Measurements from ENCODE around the gene TMA16.
"Not testable (repeated sequence)": the region's sequence is repeated elsewhere in the genome, so short reads cannot be mapped to it uniquely, and the experiment has no call there.

Gene TMA16

DNA sequence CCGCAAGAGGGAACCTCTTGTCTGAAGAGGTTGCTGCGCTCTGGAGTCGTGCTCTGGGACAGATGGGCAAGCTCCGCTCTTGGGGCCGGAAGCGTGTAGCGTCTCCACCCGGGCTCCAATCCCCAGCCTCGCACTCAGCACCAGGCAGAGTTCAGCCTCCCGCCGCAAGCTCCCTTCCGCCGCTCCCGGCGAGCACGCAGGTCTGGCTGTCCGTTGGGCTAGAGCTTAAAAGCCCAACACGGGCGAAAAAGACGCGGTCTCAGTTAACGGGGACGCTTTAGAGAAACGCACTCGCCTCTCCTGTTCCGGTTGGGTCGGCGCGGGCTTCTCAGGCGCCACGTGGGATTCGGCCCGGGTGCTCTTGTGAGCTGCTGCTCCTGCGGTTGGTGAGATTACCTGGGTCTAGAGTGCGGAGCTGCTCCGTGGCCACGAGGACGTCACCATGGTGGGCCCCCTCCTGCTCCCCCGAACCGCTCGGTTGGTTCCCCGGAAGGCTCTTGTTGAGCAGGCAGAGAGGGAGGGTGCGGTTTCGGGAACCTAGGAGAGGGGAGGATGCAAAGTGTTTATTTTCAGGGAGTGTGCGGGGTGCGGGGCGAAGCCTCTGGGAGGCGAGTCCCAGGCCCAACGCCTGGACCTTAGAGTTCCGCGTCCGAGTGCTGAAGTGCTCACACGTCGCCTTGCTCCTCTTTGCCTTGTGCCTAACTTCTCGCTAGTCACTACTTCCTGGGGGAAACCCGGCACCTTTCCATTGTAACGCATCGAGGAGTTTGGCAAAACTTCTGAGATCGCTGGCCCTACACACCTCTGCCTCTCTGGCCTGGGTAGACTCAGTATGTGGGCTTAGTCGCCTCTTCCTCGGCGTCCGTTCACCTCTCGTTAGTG is at the start of gene TMA16:
TSS of gene TMA16 (plus strand) at position 331 of the 882 bp plus-strand sequence. CDS start at position 443, 112 bp downstream.
- peak; percentile 94 for DNase-seq

DNA sequence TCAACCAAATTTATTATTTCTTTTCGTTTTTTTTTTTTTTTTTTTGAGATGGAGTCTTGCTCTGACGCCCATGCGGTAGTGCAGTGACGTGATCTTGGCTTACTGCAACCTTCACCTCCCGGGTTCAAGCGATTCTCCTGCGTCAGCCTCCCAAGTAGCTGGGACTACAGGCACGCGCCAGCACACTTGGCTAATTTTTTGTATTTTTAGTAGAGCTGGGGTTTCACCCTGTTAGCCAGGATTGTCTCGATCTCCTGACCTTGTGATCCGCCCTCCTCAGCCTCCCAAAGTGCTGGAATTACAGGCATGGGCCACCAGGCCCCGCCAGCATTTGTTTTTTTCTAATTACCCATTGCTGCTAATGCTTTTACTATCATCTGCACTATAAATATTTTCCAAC is 47.5 kb upstream of the TMA16 start:
- DNase-seq: not testable (repeated sequence)

DNA sequence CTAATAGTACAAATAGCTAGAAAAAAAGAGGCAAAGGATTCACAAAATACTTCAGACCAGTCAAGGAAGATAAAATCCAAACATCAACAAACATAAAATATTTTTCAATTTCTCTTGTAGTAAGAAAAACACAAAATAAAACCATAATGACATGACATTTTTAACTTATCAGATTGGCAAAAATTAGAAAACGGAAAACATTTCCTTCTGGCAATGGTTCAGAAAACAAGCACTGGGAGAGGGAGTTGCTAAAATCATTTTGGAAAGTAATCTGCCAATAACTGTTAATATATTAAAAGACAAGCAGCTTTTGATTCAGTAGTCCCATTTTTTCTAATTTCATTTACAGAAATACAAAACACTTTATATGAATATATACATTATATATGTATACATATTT is 47.0 kb upstream of the TMA16 start:
- DNase-seq: no peak

DNA sequence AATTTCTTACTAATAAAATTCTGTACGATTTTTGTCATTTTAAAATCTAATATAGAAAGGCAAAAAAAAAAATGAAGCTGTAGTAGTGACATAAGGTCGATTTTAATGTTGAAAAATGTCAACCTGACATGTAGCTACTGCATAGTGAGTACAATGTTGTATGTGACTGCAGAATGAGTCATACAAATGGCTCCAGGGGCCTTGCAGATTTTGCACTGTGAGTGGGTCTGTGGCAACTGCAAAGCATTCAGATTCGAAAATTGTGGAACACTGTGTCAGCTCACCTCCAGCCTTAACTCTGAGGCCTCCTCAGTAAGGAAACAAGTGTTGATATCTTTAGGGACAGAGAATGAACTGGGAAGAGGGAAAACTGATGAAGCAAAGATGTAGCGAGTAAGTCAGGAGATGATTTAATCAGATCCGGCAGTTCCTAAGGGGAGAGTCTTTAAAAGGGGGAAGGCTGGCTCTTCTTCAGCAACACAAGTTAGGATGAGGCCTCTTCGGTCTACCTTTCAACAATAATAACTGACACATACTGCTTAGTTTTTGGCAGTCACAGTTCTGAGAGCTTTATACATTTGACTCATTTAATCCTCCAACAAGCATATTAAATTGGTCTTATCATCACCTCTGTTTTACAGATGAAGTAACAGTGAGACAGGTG is 45.8 kb upstream of the TMA16 start:
- no peak for DNase-seq

DNA sequence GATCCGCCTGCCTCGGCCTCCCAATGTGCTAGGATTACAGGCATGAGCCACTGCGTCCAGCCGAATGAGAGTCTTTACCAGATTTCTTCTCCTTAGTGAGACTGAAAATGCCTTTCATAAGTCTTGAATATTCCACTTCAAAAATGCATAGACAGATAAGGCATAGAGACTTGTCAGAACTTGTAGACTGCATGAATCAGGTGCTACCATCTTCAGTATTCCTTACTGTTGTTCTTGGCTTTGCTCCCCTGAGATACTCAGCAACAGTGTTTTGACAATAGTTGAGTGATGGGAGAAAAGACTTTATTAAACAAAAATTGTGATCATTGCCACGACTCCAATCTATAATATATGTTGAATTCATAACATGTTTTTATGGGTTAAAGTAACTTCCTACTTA is 31.9 kb upstream of the TMA16 start:
- DNase-seq: no peak

DNA sequence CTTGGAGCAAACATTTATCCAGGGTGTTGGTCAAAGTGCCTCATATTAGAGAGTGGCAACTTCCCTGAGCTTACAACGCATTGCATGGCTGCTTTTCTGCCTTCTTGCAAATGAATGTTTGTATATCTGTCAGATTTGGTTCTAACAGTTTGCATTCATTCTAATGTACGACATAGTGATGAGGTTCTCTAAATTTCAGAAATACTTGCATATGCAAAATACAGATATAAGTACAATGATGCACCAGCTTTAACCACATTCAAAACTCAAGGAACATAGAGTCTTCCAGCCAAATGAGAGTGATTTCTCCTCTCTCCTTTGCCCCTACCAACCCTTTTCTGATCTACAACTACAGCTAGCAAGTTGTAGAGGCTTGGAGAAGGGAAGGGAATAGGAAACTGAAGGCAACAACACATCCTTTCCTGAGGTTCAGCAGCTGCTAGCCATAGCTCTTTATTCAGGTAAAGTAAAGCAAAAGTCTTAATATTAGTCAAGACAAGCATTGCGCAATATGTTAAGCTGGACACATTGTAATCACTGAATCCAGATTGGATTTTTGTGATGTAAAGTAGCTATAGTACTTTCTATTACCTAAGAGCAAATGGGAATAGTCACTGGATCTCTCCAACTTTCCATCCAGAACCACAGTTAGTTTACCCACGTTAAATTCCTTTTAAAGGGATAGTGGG is 27.3 kb upstream of the TMA16 start:
- DNase-seq: no peak

DNA sequence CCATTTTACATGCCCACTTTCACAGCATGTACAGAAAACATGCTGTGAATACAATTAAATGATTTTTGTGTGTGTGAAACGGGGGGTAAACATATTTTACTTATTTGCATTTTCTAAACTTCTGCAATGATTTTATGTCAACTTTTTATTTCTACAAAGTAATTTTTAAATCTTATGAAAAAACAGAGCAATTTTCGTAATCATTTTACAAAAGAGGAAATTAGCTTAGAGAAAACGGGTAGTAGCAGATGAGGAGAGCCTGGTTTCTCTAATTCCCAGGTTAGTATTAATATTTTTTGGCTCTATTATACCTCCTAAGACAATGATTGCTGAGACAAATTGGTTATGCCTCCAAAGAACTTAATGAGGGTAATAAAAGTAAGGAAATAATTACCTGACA is 24.1 kb upstream of the TMA16 start:
- DNase-seq: no peak

DNA sequence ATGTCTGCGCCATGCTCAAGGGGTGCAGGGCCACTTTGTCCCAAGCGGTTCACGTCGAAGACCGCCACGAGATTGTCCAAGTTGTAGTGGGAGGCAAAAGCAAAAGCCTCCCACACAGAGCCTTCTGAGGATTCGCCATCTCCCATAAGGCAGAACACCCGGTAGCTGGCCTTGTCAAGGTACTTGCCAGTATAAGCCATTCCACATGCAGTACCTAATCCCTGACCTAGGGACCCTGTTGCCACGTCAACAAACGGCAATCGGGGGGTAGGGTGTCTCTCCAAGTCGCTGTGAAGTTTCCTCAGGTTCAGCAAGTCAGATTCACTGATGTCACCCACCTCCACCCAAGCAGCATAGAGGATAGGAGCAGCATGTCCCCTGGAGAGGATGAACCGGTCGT is 21.4 kb upstream of the TMA16 start:
- DNase-seq: no peak

DNA sequence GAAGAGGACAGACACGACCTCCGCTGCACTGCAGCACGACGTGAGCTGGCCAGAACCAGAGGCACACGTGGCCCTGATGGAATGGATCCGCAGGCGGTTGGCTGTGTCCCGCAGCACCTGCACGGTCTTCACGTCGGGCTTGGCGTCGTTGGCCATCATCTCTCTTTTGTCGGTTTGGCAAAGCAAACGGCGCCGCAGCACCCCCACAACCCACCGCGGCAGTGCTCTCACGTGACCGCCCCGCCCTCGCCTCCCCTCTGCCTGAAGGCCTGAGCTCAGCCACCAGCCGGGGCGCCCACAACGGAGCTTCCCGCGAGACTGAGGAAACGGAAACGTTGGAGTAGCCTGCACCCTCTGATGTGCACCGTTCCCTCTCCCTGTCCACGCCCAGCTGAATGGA is 20.9 kb upstream of the TMA16 start, which contains the start of gene TKTL2:
TSS of gene TKTL2 (minus strand) at position 179 of the 400 bp plus-strand sequence. CDS start at position 159, 20 bp downstream.
- no peak for DNase-seq

DNA sequence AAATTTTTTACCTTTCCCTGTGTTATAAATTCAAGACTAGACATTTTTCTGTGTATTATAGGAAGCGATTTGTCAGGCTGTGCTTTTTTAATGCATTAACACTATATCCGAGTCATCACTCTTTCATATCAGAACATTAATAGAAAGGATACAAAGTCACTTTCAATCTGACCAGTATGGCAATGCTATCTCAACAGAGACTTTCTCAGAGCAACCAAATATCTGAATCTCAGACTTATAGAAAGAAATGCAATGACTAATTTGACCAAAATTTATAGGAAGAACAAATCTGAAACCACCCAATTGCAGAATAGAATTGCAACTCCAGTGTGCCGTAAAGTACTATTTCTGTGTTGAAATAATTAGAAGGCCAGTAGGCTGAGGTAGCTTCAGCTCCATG is 20.5 kb upstream of the TMA16 start:
- no peak for DNase-seq

DNA sequence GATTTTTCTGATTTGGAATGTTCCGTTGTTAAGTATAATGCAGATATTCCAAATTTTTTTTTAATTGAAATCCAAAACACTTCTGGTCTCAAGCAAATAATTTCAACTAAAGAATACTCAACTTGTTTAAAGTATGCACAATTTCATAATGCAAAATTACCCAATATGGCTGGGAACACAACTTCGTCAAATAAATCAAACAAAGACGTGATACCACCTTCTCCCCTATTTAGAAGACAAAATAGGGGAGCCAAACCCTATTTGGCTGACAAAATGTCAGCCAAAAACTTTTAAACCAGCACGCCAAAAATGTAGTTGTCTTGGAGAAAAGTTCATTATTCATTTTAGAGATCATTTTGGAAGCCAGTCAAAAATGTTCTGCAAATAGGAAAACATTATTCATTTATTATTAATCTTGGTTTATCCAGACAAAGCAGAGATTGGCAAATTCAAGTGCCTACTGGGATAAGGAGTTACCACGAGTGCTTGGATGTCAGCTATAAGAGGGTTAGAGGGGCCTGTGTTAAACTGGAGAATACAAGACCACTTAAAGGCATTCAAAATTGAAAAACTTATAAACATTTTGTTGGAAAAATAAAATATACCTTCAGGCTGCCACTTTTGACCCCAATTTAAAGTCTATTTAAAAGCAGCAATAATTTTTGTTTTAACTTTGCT is 17.6 kb upstream of the TMA16 start:
- DNase-seq: no peak

DNA sequence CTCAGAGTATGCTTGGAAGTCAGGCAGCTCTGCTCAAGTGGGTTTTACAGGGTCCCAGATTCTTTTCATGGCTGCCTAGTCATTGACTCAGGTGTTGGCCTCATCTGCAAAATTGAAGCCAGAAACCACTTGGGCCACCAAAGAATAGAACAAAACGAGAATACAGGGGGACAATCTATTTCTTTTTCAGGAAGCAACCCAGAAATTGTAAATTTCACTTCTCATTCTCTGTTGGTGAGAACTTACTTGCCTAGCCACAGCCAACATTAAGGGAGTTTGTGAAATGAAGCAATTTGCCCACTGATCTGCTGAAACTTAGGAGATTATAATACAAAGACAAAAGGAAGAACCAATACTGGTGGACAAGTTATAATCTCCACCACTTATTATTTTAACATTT is 12.3 kb upstream of the TMA16 start:
- DNase-seq: no peak

DNA sequence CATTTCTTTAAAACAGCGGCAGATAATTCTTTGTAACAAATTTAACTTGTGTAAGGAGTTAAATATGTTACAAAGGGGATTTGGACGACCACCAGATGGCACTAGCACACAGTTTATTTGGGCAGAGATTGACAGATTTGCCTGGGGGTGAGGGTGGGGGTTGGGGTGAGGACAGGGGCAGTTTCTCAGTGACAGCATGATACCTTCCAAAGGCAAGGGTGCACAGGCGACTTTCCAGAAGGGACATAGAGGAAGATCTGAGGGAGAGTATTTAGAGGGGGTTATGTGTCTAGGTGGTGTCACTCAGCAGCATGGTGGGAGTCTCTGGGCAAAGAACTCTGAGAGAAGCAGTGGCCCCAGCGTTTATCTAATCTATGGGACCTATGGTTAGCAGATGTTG is 9.6 kb upstream of the TMA16 start:
- DNase-seq: peak; percentile 72

DNA sequence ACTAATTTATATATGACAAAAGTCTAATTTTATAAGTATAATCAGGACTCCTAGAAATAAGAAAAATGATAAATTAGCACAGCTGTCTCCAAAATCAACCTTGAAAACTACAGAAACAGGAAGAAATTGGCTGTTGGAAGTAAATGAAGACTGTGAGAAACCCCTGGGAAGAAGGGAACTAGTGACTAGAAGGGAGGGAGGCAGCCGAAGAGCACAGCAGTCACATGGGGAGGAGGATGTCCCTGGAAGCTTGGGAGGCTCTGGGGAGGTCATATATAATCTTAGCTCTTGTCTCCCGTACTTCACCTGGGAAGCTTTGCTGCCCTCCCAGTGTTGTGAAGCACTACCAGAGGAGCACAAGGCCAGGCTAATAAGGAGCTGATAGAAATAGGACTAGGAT is 8.9 kb upstream of the TMA16 start:
- no peak for DNase-seq

DNA sequence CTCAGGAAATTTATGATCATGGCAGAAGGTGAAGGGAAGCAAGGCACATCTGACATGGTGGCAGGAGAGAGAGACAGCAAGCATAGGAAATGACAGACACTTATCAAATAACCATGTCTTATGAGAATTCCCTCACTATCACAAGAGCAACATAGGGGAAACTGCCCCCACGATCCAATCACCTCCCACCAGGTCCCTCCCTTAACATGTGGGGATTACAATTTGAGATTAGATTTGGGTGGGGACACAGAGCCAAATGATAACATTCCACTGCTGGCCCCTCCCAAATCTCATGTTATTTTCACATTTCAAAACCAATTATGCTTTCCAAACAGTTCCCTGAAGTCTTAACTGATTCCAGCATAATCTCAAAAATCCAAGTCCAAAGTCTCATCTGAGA is 8.2 kb upstream of the TMA16 start:
- DNase-seq: peak; percentile 65

DNA sequence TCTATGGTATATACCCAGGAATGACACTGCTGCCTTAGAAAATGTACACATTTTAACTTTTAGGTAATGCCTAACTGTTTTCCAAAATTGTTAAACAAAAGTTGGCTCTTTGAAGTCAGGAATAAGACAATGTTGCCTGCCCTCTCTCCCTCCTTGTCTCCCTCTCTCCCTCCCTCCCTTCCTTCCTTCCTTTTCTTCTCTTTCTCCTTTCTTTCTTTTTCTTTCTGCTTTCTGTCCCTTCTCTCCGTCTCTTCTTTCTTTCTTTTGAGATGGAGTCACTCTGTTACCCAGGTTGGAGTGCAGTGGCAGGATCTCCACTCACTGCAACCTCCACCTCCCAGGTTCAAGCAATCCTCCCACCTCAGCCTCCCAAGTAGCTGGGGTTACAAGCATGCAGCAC is 4.6 kb upstream of the TMA16 start:
- DNase-seq: no peak

DNA sequence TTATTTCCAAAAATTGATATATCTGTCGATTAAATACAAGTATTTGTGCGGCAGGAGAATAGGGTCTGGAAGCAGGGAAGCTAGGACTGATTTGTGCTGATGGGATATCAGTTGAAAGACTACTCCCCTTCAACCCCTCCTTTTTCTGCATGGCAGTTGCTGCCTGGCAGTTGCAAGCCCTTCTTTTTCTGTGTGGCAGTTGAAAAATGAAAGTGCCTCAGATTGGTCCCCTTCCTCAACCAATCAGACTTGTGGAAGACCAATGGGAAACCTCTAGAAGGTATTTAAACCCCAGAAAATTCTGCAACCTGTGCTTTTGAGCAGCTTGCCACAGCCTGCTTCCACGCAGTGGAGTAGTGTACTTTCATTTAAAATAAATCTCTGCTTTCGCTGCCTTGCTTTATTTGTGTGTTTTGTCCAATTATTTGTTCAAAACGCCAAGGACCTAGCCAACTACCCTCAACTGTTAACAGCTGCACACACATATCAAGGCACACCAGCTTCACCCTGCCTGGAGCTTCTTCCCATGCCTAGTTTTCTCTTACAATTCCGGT is 1.5 kb upstream of the TMA16 start:
- DNase-seq: peak; percentile 35

DNA sequence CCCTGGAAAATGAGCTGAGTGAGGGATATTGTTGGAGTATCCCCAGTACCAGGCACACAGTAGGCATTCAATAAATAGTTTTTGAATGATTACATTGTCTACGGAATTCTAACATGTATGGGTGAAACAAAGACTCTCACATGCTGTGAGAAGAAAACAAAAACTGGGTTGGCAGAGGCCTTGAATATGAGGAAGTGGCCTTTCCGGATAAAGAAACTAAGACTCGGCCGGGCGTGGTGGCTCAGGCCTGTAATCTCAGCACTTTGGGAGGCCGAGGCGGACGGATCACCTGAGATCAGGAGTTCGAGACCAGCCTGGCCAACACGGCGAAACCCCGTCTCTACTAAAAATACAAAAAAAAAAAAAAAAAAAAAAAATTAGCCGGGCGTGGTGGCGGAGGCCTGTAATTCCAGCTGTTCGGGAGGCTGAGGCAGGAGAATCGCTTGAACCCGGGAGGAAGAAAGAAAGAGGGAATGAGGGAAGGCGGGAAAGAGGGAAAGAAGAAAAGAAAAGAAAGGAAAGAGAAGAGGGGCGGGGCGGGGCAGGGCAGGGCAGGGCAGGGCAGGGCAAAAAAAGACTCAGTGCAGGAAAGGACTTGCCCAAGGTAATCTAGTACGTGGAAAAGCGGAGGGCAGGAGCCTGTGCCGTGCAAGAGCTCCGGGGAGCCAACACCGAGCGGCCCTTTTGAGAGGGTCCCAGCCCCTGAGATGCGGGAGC is 689 bp upstream of the TMA16 start:
- peak; percentile 24 for DNase-seq

DNA sequence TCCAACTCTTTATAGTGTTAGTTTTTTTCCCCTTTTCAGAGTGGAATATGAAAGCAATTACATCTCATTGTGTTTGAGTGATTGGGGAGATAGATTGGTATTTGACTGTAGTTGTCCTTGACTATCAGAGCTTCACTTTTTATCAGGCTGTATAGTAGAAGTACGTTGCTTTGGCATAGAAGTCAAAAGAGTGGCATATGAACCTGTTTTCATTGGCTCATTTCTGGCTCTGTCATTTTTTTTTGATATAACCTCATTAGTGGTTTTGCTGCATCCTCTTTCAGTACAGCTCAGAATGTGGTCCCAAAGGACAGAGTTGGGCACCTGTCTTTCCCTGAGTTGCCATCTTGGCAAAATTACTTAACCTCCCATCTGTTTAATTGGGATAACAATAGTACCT is 1.4 kb downstream of the TMA16 start:
- DNase-seq: peak; percentile 69

DNA sequence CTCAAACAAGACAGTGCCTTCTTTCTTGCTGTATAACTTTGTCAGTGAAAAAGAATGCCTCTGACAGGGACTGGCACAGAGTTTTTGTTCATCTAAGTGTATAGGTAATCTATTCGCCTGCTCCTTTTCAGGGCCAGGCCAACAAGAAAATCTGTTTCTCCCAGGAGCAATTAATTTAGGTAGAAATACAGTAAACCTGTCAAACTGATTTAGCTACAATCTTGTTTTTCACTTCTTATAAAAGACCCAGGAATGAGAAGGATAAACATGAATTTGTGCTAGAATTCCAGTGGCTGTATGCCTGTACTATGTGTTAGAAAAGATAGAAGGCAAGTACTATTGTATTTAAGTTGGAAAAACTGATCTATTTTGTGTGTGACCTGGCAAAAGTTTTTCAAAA is 6.1 kb downstream of the TMA16 start:
- no peak for DNase-seq

DNA sequence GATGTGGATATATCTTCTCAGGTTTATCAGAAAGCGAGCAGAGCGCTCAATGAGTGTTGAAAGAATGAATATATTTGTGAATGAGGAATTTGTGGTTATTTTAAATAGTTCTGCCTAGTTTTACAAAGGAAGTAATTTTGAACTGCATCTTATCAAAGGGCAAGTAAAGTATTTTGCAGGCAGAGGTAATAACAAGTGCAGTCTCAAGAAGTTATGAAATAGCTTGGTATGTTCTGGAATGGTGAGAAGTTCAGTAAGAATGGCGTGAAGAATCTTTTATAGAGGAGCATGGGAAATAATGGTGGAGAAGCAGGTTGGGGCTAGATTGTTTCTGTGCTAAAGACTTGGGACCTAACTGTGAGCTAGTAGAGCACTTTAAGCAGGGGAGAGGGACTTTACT is 10.9 kb downstream of the TMA16 start:
- no peak for DNase-seq

DNA sequence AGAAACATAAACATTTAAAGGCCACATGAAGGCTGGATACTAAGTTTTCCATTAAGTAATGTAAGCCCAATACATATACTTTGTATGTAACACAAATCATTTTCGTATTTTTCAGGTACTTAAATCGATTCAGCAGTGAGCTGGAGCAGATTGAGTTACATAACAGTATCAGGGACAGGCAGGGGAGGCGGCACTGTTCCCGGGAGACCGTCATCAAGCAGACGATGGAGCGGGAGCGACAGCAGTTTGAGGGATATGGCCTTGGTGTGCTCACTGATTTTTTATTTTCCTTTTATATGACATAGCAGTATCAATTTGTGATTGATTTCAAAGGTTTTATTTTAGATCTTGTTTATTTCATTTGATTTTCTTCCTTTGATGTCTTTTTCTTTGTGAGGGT is 20.7 kb downstream of the TMA16 start:
- no peak for DNase-seq
